Posterior cingulate gyrus (tissue), 11 donors: ENCODE results near the gene TBC1D23.
"Not testable (repeated sequence)": the region's sequence is repeated elsewhere in the genome, so short reads cannot be mapped to it uniquely, and the experiment has no call there.

Experiments
- DNase-seq, 10 donors: peaks; one replicate each; pipeline versions ENCODE4 v3.0.0 to v3.0.0-alpha.2; 2020 to 2021; ENCODE audit warnings: mixed read lengths in 3 of 10
- intact Hi-C: fragments of 100-400 bp; cut with DNase I; formaldehyde crosslinking; loops from one replicate; pipeline ENCODE4 v1.15.1; 2023

Gene TBC1D23

DNA sequence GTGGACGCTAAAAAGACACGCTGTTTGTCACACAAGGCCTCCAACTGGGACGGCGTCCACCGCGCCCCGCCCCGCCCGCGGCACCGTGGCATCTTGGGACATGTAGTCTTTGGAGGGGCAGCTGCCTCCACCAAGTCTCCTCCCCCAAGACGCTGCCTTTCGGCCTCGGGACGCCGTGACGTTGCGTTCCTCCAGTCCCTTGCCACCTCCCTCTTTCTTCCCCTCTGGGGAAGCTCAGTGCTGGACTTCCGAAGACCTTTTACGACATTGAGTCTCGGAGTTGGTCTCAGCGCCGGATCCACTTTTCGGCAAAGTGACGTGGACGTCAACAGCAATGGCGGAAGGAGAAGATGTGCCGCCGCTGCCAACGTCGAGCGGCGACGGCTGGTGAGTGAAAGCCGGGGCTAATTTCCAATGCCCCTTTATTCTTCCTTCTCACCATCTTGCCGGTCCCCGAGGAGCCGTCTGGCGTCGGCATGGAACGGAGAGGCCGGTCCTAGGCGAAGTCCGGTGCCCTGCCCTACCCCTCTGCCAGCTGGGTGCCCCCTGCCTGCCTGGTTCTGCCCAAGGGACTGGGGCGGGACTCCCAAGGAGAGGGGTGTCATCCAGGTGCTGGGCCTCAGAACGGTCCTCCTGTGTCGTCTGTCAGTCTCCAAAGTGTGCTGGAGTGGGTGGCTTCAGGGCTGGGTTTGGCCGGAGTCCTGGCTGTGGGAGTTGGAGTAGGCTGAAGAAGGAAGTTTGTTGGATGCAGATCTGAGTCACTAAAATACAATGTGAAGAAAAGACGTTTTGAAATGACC is at the start of gene TBC1D23:
Gene TBC1D23, plus strand, starts transcription at position 308 of the 800 bp plus-strand sequence. Its CDS starts 27 bp downstream, at position 335.
- intact Hi-C loops: loop anchor here (5.0 kb wide), 1 partner anchor 141 kb away; the partner anchor contains the start of genes LNP1 and TOMM70
- peak; percentile 96 to 100 (median 99) for DNase-seq

- intact Hi-C loops: no loop called here
- DNase-seq: no peak
Measured at GRCh38 chr3:100213891-100214573, 46.8 kb upstream of the TBC1D23 start.

DNA sequence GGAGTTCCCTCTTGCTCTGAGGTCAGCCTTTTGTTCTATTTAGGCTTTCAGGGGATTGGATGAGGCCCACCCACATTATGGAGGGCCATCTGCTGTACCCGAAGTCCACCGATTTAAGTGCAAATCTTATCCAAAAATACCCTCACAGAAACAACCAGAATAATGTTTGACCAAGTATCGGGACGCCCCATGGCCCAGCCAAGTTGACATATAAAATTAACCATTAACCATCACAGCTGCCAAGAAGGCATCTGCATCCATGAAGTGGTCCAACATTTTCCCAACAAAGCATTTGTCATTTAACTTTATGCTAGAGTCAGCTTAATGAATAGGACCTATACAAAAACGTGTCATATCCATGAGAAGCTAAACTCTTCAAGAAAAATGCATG is 46.2 kb upstream of the TBC1D23 start:
- no peak for DNase-seq
- intact Hi-C loops: no loop called here

DNA sequence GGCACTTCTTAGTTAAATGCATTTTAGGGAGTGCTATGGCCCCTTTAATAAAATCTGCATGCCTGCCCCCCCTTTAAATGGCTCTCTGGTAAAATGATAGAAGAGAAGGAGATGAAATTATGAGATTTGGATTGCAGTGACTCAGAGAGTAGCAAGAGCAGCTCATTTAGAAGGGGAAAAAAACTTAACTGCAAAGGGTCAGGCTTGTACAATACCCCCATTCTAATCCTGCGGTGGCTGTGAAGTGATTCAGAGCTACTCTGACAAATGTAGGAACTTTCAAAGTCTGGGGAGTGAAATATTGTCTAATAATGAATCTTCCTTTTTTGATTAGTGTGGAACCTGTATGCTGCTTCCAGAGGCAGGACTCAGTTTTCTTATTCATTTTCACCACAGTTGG is 44.1 kb upstream of the TBC1D23 start:
- DNase-seq: no peak
- intact Hi-C loops: no loop called here

DNA sequence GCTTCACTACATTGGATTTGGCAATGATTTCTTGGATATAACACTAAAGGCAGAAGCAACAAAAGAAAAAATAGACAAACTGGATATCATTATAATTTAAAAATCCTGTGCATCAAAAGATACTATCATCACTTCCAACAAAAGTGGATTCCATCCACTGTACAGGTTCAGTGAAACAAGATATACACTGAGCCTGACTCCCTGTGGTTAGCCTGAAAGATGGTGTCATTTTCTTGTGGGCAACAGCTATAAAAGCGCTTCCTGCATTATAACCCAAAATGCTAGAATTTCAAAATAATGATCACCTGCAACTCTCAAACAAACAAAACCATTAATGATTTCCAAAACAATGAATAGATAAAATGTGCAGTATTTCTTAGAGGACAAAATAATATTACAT is 39.6 kb upstream of the TBC1D23 start:
- DNase-seq: no peak
- intact Hi-C loops: no loop called here

- DNase-seq: no peak
- intact Hi-C loops: no loop called here
Measured at GRCh38 chr3:100225193-100225592, 35.6 kb upstream of the TBC1D23 start.

DNA sequence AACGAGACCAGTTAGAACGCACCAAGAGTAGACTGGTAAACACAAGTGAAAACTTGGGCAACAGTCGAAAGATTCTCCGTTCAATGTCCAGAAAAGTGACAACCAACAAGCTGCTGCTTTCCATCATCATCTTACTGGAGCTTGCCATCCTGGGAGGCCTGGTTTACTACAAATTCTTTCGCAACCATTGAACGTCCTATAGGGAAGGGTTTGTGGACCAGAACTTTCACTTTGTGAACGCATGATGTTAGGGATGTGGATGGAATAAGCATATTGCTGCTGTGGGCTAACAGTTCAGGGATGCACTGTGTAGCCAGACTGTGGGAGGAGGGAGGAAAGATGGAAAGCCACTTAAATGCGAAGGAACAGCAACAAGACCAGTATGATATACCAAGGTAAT is 34.9 kb upstream of the TBC1D23 start:
- no peak for DNase-seq
- intact Hi-C loops: no loop called here

- intact Hi-C loops: no loop called here
- no peak for DNase-seq
Measured at GRCh38 chr3:100226712-100227429, 33.9 kb upstream of the TBC1D23 start.

GRCh38 chr3:100227511-100227921 is 33.3 kb upstream of the TBC1D23 start:
- no peak for DNase-seq
- intact Hi-C loops: no loop called here

DNA sequence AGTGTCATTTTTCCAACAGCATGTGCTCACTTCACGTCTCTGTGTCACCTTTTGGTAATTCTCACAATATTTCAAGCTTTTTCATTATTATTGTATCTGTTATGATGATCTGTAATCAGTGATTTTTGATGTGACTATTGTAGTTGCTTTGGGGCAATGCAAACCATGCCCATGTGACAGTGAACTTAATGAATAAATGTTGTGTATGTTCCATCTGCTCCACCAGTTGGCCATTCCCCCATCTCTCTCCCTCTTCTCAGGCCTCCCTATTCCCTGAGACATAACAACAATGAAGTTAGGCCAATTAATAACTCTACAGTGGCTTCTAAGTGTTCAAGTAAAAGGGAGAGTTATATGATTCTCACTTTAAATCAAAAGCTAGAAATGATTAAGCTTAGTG is 32.5 kb upstream of the TBC1D23 start:
- no peak for DNase-seq
- intact Hi-C loops: no loop called here

DNA sequence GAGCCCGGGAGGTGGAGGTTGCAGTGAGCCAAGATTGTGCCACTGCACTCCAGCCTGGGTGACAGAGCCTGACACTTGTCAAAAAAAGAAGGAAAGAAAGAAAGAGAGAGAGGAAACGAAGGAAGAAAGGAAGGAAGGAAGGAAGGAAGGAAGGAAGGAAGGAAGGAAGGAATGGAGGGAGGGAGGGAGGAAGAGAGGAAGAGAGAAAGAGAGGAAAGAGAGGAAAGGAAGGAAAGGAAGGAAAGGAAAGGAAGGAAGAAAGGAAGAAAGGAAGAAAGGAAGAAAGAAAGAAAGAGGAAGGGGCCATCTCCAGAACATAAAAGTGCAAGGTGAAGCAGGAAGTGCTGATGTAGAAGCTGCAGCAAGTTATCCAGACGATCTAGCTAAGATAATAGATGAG is 31.6 kb upstream of the TBC1D23 start:
- intact Hi-C loops, DNase-seq: not testable (repeated sequence)

DNA sequence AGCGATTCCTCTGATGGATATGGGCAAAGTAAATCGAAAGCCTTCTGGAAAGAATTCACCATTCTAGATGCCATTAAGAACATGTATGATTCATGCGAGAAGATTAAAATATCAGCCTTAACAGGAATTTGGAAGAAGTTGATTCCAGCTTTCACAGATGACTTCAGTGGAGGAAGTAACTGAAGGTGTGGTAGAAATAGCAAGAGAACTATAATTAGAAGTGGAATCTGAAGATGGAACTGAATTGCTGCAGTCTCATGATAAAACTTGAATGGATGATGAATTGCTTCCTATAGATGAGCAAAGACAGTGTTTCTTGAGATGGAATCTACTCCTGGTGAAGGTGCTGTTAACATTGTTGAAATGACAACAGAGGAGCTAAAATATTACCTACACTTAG is 30.1 kb upstream of the TBC1D23 start:
- intact Hi-C loops: no loop called here
- no peak for DNase-seq

DNA sequence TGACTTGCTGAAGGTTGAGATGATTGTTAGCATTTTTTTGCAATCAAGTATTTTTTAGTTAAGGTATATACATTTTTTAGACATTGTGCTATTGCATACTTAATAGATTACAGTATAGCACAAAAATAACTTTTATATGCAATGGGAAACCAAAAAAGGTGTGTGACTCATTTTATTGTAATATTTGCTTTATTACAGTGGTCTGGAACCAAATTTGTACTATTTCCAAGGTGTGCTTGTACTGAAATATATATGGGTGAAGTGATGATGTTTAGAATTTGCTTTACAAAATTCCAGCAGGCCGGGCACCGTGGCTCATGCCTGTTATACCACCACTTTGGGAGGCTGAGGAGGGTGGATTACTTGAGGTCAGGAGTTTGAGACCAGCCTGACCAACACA is 29.1 kb upstream of the TBC1D23 start:
- intact Hi-C loops: no loop called here
- DNase-seq: no peak

DNA sequence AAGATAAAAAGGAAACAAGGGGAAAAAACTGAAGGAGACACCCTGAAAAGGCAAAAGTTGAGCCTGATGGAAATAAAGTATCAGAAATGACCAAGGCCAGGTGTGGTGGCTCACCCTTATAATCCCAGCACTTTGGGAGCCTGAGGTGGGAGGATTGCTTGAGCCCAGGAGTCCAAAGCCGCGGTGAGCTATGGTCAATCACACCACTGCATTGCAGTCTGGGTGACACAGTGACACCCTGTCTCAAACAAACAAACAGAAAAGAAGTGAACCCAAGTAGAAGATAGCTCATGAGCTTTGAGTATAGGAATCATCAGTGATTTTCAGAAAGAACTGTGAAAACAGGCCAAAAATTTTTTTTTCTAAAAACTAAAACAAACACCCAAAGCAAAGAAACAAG is 26.4 kb upstream of the TBC1D23 start:
- no peak for DNase-seq
- intact Hi-C loops: no loop called here

DNA sequence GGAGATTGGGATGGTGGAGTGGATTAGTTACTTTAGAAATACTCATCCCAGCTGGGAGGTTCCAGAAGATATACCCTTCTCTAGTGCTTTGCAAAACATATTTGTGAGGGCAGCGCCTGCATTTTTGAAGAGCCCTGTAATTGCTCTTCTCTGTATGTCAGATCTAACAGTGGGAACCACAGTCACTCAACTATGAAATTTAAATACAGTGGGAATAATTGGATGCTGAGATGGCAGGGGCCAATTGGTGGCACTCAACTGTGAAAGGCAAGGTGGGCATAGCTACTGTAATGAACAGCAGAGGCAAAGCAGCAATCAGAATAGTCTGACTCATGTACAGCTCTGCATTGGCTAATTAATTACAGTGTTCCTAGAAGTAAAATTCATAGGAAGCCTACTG is 22.2 kb upstream of the TBC1D23 start:
- DNase-seq: no peak
- intact Hi-C loops: no loop called here

DNA sequence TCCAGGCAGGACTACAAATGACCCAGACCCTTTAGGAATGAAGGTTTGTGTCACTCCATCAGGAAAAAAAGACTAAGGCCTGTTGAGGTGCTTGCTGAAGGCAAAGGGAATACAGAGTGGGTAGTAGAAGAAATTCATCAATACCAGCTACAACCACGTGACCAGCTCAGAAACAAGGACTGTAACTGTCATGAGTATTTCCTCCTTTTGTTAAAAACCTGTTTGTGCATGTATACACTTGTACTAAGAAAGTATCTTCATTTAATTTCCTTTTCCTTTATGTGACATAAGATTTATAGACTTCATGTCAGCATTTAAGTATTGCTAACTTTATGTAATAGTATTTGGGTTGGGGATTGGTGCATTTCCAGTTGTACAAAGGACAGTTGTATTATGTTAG is 18.3 kb upstream of the TBC1D23 start:
- intact Hi-C loops, DNase-seq: not testable (repeated sequence)

- intact Hi-C loops: no loop called here
- no peak for DNase-seq
Measured at GRCh38 chr3:100244264-100244663, 16.5 kb upstream of the TBC1D23 start.

- intact Hi-C loops: no loop called here
Measured at GRCh38 chr3:100245136-100245535, 15.7 kb upstream of the TBC1D23 start.

DNA sequence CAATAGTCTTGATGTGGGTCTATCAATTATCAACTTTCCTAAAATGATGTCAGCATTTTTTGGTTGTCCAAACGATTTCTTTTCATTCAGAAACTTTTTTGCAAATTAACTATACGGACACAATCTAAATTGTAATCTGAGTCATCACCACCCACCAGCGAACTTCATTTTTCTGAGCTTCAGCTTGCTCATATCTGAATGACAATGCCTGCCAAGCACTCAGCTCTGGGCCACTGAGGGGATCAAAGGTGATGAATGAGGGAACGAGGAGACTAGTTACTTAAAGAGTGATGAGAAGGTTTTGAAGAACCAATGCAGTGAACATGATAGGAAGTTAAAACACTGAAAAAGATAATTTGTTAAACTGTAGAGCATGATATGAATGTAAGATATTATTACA is 14.9 kb upstream of the TBC1D23 start:
- intact Hi-C loops: no loop called here
- DNase-seq: no peak

More at GRCh38 chr3:100245136-100245535, 15.7 kb upstream of the TBC1D23 start:
- DNase-seq: no peak

- no peak for DNase-seq
Measured at GRCh38 chr3:100246999-100247398, 13.8 kb upstream of the TBC1D23 start.

GRCh38 chr3:100252001-100252400 is 8.8 kb upstream of the TBC1D23 start:
- DNase-seq: no peak
- intact Hi-C loops: loop anchor here (5.0 kb wide), 1 partner anchor 185 kb away; no protein-coding TSS in a partner anchor

More at GRCh38 chr3:100246999-100247398, 13.8 kb upstream of the TBC1D23 start:
- intact Hi-C loops: no loop called here
